Smooth muscle cell (in vitro differentiated cells): Measurements from ENCODE around the gene NOS1AP. TPM values are rescaled to one million over a fixed set of nuclear protein-coding genes. Genes with fewer than 3 reads are reported as not detected.

Source experiments
- DNase-seq: peaks from one replicate; lab custom pipeline; 2025; ENCODE audit not compliant: unreplicated experiment; lab: John Stamatoyannopoulos, UW
- H2AFZ ChIP-seq: fragments of 200-600 bp; sonication (generic); 2 replicates; pipeline ENCODE4 v1.6.0; 2016; ENCODE audit warnings: antibody characterized with exemption, low read depth, mild to moderate bottlenecking
- H3F3A ChIP-seq: fragments of 200-600 bp; sonication (generic); 2 replicates; pipeline ENCODE4 v1.6.0; 2017; ENCODE audit warnings: antibody characterized with exemption, low read depth
- H3K27ac ChIP-seq: fragments of 200-600 bp; sonication (generic); 2 replicates; pipeline ENCODE4 v1.5.1; 2016; ENCODE audit warnings: low read depth, mild to moderate bottlenecking
- H3K27me3 ChIP-seq: fragments of 200-600 bp; sonication (generic); 2 replicates; pipeline ENCODE4 v1.6.1; 2016; ENCODE audit warnings: low read depth, mild to moderate bottlenecking
- H3K36me3 ChIP-seq: fragments of 200-600 bp; sonication (generic); 2 replicates; pipeline ENCODE4 v1.5.1; 2016; ENCODE audit warnings: low read depth
- H3K4me1 ChIP-seq: fragments of 200-600 bp; sonication (generic); 2 replicates; pipeline ENCODE4 v1.5.1; 2016; ENCODE audit warnings: low read depth
- H3K4me2 ChIP-seq: fragments of 200-600 bp; sonication (generic); 2 replicates; pipeline ENCODE4 v1.6.0; 2016; ENCODE audit warnings: mild to moderate bottlenecking
- H3K4me3 ChIP-seq: fragments of 200-600 bp; sonication (generic); 2 replicates; pipeline ENCODE4 v1.5.1; 2016; ENCODE audit warnings: mild to moderate bottlenecking
- H3K79me2 ChIP-seq: fragments of 200-600 bp; sonication (generic); 2 replicates; pipeline ENCODE4 v1.6.0; 2016; ENCODE audit warnings: low read depth, mild to moderate bottlenecking
- H3K9ac ChIP-seq: fragments of 200-600 bp; sonication (generic); 2 replicates; pipeline ENCODE4 v1.6.0; 2016; ENCODE audit warnings: low read depth
- H3K9me3 ChIP-seq: fragments of 200-600 bp; sonication (generic); replicated peaks from 2 replicates; pipeline ENCODE4 v1.5.1; 2016; ENCODE audit warnings: low read depth
- H4K20me1 ChIP-seq: fragments of 200-600 bp; sonication (generic); 2 replicates; pipeline ENCODE4 v1.6.0; 2016; ENCODE audit warnings: low read depth
- WGBS: methylation state at CpG from one replicate; pipeline ENCODE4 v1.1.7; 2016; ENCODE audit warnings: low lambda C conversion rate; 5-methylcytosine and 5-hydroxymethylcytosine counted together
- polyA plus RNA-seq: library from polyadenylated mRNA; unstranded; fragments of >200 nt; fragmentation: Nextera tagmentation; extraction: Ambion mirVana; gene quantifications from 2 replicates; pipeline ENCODE4 v1.2.1, GENCODE V29; 2016
- total RNA-seq: library from RNA; depleted of rRNA; stranded (reverse); fragments of >200 nt; gene quantifications from 2 replicates; pipeline ENCODE4 v1.2.3, GENCODE V29; 2014
- TF ChIP-seq, protein P1 (sequence below): fragments of 200-600 bp; sonication (generic); IDR thresholded peaks from 2 replicates; pipeline ENCODE4 v1.5.1; 2017; ENCODE audit warnings: borderline replicate concordance, mild to moderate bottlenecking, antibody characterized with exemption; ENCODE audit not compliant: insufficient read depth, poor library complexity, severe bottlenecking

Gene NOS1AP
- total and polyA plus RNA-seq, 2 experiments from 2014 or later = 0.54 to 0.80 TPM

DNA sequence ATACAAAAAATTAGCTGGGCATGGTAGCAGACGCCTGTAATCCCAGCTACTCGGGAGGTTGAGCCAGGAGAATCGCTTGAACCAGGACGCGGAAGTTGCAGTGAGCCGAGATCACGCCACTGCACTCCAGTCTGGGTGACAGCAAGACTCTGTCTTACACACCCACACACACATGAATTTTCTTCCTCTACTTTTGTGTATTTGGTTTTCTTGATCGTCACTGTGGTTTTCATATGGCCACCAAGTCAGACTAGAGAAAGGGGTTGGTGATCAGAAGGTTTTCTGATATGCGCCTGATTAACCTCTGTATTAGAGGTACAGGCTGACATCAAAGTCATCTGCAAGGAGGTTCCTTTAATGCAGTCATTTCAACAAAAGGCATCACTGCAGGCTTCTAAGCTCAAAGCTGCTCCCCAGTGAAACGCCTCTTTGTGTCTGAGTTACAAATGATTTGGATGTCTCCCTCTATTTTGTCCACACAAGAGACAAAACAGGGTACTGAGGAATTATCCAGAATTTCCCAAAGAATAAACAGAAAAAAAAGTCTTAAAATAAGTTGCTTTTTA lies 331.4 kb downstream of the NOS1AP start:
- Histone ChIP-seq H3K79me2 (no peaks in the 10 kb centered on the region), H3K9ac (no peak overlapping the region), H4K20me1 (no peaks in the 10 kb centered on the region), H3K4me1 (no peaks in the 10 kb centered on the region), H3F3A (no peaks in the 10 kb centered on the region), H3K27me3 (peaks cover 17% of the 10 kb centered on the region), H3K36me3 (no peaks in the 10 kb centered on the region), H3K27ac (no peak overlapping the region), H3K4me3 (no peak overlapping the region), H2AFZ (no peak overlapping the region), H3K9me3 (no peaks in the 10 kb centered on the region), H3K4me2 (no peak overlapping the region)
- WGBS = 91% methylated on average over 10 of the region's 10 CpGs
- TF ChIP-seq, protein P1, sequence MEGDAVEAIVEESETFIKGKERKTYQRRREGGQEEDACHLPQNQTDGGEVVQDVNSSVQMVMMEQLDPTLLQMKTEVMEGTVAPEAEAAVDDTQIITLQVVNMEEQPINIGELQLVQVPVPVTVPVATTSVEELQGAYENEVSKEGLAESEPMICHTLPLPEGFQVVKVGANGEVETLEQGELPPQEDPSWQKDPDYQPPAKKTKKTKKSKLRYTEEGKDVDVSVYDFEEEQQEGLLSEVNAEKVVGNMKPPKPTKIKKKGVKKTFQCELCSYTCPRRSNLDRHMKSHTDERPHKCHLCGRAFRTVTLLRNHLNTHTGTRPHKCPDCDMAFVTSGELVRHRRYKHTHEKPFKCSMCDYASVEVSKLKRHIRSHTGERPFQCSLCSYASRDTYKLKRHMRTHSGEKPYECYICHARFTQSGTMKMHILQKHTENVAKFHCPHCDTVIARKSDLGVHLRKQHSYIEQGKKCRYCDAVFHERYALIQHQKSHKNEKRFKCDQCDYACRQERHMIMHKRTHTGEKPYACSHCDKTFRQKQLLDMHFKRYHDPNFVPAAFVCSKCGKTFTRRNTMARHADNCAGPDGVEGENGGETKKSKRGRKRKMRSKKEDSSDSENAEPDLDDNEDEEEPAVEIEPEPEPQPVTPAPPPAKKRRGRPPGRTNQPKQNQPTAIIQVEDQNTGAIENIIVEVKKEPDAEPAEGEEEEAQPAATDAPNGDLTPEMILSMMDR = no peak
- DNase-seq = no peak

DNA sequence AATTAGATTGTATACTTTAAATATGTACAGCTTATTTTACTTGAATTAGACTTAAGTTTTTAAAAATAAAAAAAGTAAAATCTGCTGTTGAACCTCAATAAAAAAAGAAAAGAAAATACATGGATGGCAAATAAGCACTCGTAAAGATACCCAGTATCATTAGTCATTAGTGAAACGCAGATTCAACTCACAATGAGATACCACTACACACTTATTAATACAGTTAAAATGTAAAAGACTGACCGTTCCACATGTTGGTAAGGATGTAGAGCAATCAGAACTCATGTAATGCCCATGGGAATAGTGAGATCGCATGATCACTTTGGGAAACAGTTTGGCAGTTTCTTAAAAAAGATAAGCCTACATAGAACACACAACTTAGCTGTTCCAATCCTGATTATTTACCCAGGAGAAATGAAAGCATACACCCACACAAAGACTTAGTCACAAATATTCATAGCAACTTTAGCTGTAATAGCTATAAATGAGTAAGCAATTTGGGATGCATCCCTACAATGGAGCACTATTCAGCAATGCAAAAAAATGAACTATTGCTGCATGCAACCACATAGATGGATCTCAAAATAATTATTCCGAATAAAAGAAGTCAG lies 335.2 kb downstream of the NOS1AP start:
- H3K4me1 ChIP-seq = no peaks in the 10 kb centered on the region
- no peak for DNase-seq
- WGBS = 56% methylated on average over 5 of the region's 5 CpGs
- no peaks in the 10 kb centered on the region for H3K27me3 ChIP-seq
- no peak overlapping the region for H3K9ac ChIP-seq
- no peaks in the 10 kb centered on the region for H3K79me2 ChIP-seq
- H3K4me2 ChIP-seq = peak overlapping the region; percentile 68
- H3K9me3 ChIP-seq = no peaks in the 10 kb centered on the region
- H4K20me1 ChIP-seq = no peaks in the 10 kb centered on the region
- TF ChIP-seq, protein P1 = no peak
- no peak overlapping the region for H2AFZ ChIP-seq
- H3F3A ChIP-seq = no peaks in the 10 kb centered on the region
- H3K27ac ChIP-seq = peak overlapping the region; percentile 45
- H3K4me3 ChIP-seq = no peak overlapping the region
- no peaks in the 10 kb centered on the region for H3K36me3 ChIP-seq

DNA sequence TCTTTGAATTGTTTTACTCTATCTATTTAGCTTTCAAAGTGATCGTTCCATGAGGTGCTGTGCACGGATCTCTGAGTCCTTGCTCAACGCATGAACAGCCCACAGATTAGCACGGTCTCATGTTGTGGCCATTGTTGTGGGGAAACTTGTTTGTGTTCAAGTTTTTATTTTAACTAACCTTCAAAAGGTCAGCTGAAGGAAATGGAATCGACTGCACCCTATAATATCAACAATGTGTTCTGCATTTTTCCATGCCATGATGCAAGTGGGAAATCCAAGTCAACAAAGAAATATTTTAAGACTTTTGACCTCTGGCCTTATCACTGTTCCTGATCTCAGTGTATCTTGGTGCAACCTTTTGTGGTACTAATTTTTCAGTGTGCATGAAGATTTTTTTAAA lies 336.3 kb downstream of the NOS1AP start:
- Histone ChIP-seq H3K27me3 (no peaks in the 10 kb centered on the region), H3K36me3 (no peaks in the 10 kb centered on the region), H3F3A (no peaks in the 10 kb centered on the region), H2AFZ (no peak overlapping the region), H3K9ac (no peak overlapping the region), H4K20me1 (no peaks in the 10 kb centered on the region), H3K4me3 (no peak overlapping the region), H3K4me2 (no peak overlapping the region), H3K27ac (no peak overlapping the region), H3K79me2 (no peaks in the 10 kb centered on the region), H3K9me3 (no peaks in the 10 kb centered on the region), H3K4me1 (no peaks in the 10 kb centered on the region)
- TF ChIP-seq, protein P1 = no peak
- WGBS = 90% methylated on average over 5 of the region's 5 CpGs
- no peak for DNase-seq

DNA sequence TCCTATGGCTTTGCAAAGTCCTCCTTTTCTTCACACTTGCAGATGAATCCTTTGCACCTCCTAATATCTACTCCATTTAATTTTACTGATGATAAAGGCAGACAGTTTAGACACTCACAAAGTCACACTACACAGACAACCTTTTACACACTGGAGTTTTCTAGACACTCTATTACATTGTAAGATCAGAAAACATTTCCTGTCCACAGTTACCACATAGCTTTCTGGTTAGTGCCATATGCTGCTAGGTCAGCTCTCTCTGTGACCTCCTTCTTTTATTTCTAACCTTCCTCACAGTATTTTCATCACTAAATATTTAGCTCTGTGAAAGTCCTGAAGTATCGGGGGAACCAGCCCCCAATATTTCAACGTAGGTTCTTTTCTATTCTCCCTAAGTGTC lies 337.3 kb downstream of the NOS1AP start:
- H3K36me3 ChIP-seq = no peaks in the 10 kb centered on the region
- no peaks in the 10 kb centered on the region for H3K4me1 ChIP-seq
- H3K79me2 ChIP-seq = no peaks in the 10 kb centered on the region
- no peak overlapping the region for H2AFZ ChIP-seq
- 93% methylated on average over 2 of the region's 2 CpGs for WGBS
- H3K27me3 ChIP-seq = no peaks in the 10 kb centered on the region
- no peaks in the 10 kb centered on the region for H4K20me1 ChIP-seq
- no peaks in the 10 kb centered on the region for H3F3A ChIP-seq
- H3K9ac ChIP-seq = no peak overlapping the region
- no peaks in the 10 kb centered on the region for H3K9me3 ChIP-seq
- H3K27ac ChIP-seq = no peak overlapping the region
- no peak overlapping the region for H3K4me3 ChIP-seq
- DNase-seq = no peak
- TF ChIP-seq, protein P1 = no peak
- no peak overlapping the region for H3K4me2 ChIP-seq
